ENCODE data around the gene PCSK4.
"Not testable (repeated sequence)": the region's sequence is repeated elsewhere in the genome, so short reads cannot be mapped to it uniquely, and the experiment has no call there.

PCSK4 gene

DNA sequence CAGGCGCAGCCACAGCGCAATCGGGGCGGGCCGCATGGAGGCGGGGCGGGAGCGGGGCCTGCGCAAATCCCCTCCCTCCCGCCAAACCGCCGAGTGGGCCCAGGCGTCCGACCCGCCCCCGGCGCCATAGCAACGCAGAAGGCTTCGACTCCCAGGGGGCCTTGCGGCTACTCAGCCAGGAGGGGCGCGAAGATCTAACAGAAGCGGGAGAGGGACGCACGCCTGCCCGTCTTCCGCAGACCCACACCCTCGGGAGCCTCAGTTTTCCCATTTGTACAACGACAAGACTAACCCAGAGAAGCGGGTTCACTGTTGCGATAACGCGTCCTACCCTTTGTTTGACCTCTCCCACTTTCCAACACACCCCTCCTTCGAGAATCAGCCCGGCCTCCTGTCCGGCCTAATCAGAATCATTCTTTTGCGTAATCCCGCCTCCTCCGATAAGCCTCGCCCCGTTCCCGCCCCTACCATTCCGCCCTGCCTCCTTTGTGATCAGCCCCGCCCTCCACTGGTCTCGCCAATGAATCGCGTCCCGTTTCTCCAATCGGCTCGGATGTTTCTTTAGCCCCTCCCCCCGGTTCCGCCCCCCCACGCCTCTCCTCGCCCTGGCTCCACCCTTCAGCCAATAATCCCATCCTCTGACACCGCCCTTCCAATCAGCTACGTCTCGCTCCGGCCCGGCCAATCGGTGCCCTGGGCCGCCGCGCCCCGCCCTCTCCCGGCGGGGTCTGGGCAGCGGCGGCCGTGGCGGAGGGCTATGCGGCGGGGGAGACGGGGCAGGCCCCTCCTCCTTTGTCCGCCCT, at the start of gene PCSK4:
TSS of gene PCSK4 (minus strand) at position 40 of the 803 bp plus-strand sequence. CDS start at position 36, 4 bp downstream.
- in situ Hi-C loops (cut with HindIII; ENCODE audit: low sequenced_read_pairs), result no loop called here

GRCh38 chr19:1539749-1540148, 49.6 kb upstream of the PCSK4 start:
- in situ Hi-C loops (cut with HindIII; ENCODE audit: low sequenced_read_pairs), result not testable (repeated sequence)

- in situ Hi-C loops (cut with HindIII; ENCODE audit: low sequenced_read_pairs), result no loop called here
Observed at GRCh38 chr19:1538978-1539377, 48.8 kb upstream of the PCSK4 start.

DNA sequence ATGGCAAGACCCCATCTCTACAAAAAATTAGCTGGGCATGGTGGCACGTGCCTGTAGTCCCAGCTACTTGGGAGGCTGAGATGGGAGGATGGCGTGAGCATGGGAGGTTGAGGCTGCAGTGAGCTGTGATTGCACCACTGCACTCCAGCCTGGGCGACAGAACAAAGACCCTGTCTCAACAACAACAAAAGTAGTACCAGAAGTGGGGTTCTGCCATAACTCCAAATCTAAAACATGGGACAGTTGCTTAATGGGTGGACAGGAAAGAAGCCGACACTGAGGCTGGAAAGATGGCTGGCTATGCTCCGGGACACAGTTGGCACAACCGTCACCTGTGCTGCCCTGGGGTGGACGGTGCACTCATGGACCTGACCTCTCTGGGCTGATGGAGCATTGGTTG, 45.5 kb upstream of the PCSK4 start:
- in situ Hi-C loops (cut with HindIII; ENCODE audit: low sequenced_read_pairs), result not testable (repeated sequence)

GRCh38 chr19:1534972-1535371, 44.8 kb upstream of the PCSK4 start:
- in situ Hi-C loops (cut with HindIII; ENCODE audit: low sequenced_read_pairs), result no loop called here

GRCh38 chr19:1533510-1534150, 43.5 kb upstream of the PCSK4 start:
- in situ Hi-C loops (cut with HindIII; ENCODE audit: low sequenced_read_pairs), result no loop called here

- in situ Hi-C loops (cut with HindIII; ENCODE audit: low sequenced_read_pairs), result no loop called here
Observed at GRCh38 chr19:1532003-1532402, 41.9 kb upstream of the PCSK4 start.

DNA sequence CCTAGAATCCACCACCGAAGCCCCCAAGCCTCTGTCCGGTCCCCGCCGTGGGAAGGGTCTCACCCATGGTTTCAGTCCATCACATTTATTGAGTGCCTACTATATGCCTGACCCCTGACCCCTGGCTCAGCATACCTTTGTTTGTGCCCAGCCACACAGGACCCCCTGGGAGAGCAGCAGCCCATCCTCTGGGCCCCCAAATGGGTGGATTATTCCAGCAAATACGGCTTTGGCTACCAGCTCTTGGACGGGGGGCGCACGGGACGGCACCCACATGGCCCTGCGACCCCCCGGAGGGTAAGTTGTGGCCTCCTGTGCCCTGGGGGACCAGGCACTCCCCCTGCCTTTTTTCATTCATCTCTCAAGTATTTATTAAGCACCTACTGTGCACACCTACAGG, 41.4 kb upstream of the PCSK4 start:
- in situ Hi-C loops (cut with HindIII; ENCODE audit: low sequenced_read_pairs), result no loop called here

- in situ Hi-C loops (cut with HindIII; ENCODE audit: low sequenced_read_pairs), result not testable (repeated sequence)
Observed at GRCh38 chr19:1530856-1531255, 40.7 kb upstream of the PCSK4 start.

GRCh38 chr19:1529430-1529816, 39.3 kb upstream of the PCSK4 start:
- in situ Hi-C loops (cut with HindIII; ENCODE audit: low sequenced_read_pairs), result no loop called here

GRCh38 chr19:1528596-1529429, 38.7 kb upstream of the PCSK4 start:
- in situ Hi-C loops (cut with HindIII; ENCODE audit: low sequenced_read_pairs), result no loop called here

DNA sequence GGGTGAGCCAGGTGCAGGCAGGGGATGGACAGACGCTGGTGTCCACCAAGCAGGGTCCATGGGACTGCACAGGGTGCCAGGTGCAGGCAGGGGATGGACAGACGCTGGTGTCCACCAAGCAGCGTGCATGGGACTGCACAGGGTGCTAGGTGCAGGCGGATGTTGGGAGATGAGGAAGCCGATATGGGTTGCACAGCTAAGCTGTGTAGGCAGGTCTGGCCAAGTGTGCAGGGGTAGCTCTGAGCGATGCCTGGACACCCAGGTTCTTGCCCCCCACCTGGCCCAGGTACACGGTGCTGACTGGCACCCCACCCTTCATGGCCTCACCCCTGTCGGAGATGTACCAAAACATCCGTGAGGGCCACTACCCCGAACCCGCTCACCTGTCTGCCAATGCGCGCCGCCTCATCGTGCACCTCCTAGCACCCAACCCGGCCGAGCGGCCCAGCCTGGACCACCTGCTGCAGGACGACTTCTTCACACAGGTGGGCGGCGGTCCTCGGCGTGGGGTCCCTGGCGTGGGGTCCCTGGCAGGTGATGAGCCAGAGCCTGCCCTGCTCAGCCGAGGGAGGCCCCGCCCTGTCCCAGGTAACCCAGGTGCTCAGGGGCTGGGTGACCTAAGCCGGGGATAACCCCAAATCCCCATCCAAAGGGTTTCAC, 37.6 kb upstream of the PCSK4 start:
- in situ Hi-C loops (cut with HindIII; ENCODE audit: low sequenced_read_pairs), result no loop called here

- in situ Hi-C loops (cut with HindIII; ENCODE audit: low sequenced_read_pairs), result no loop called here
Observed at GRCh38 chr19:1526979-1527649, 37.0 kb upstream of the PCSK4 start.

- in situ Hi-C loops (cut with HindIII; ENCODE audit: low sequenced_read_pairs), result no loop called here
Observed at GRCh38 chr19:1526066-1526778, 36.1 kb upstream of the PCSK4 start.

- in situ Hi-C loops (cut with HindIII; ENCODE audit: low sequenced_read_pairs), result no loop called here
Observed at GRCh38 chr19:1525343-1525742, 35.2 kb upstream of the PCSK4 start.

DNA sequence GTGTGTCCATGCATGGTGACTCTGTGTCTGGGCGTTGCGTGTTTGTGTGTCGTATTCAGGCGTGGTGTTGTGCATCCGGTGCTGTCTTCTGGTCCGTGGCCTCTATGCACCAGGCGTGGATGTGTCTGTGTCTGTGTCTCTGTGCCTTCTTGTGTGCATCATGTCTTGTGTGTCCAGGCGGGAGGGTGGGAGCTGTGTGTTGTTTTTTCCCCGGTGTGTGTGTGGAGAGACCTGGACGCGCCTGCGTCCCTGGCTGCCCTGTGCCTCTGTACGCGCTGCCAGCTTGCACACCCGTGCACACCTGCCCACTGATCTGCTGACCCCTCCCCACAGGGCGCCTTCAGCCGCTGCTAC, 34.8 kb upstream of the PCSK4 start:
- in situ Hi-C loops (cut with HindIII; ENCODE audit: low sequenced_read_pairs), result no loop called here

- in situ Hi-C loops (cut with HindIII; ENCODE audit: low sequenced_read_pairs), result no loop called here
Observed at GRCh38 chr19:1524287-1524971, 34.3 kb upstream of the PCSK4 start.

DNA sequence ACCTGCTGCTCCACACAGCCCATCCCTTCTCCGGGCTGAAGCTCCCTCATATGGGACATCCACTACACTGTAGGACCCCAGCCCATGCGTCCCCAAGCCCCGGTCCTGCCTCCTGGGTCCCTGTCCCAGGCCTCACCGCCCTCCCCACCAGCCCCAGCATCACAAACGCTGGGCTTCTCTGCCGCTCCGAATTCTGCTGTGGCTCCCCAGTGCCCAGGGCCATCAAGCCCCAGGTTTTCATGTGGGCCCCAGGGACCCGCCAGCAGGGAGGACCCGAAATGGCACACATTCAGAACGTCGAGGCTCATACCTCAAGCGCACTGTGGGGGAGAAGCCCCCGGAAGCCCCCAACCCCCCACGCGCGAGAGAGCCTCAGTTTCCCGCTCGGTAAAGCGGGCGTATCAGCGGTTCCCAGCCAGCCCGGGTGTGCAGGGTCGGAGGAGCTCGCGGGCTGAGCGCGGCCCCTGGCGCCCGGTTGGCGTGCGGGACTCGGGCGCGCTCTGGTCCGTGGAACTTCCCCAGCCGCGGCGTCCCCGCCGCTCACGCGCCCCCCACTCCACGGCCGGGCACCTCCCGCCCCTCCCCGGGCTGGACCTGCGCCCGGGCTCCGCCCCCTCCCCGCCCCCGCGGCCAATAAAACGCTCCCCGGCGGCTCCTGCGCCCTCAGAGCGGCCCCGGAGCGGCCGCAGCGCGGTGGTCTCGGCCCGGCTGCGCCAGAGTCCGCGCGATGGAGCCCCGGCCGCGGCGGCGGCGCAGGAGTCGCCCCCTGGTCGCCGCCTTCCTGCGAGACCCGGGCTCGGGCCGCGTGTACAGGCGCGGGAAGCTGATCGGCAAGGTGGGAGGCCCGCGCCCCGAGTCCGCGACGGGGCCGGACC, 33.5 kb upstream of the PCSK4 start, which contains the start of gene PLK5:
TSS of gene PLK5 (plus strand) at position 666 of the 875 bp plus-strand sequence. CDS start 2,920 bp downstream, outside the sequence.
- in situ Hi-C loops (cut with HindIII; ENCODE audit: low sequenced_read_pairs), result no loop called here

Measured in DLD1 (cell line).